ENCODE results near the gene STXBP2.

Gene STXBP2

DNA sequence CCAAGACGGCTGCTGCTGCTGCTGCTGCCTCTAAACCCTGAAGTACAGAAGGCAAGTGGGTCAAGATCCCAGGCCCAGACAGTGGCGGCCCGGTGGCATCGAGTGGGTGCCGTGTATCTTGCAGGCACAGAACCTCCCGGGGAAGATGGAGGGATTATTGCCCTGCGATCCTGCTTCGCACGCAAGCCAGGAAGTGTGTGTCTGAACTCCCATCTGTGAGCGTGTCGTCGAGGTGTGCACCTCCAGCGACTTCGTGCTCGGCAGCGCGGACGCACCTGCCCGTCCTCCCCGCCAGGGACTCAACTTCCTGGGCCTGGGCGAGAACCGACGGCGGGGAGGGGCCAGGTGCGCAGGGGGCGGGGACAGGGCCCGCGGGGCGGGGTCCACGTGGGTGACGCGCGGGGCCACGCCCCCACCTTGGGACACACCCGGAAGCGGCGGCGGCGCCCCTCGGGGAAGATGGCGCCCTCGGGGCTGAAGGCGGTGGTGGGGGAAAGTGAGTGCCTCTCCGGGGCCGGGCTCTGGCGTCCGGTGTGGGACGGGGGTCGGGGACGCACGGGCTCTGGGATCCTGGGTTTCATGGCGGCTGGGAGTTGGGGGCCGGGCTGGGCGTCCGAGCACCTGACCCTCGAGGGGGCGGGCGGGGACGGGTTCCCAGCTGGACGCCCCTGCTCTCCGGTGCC lies at the start of gene STXBP2:
Gene STXBP2, plus strand, starts transcription at position 420 of the 683 bp plus-strand sequence. Its CDS starts 40 bp downstream, at position 460.
- no peak for DNase-seq

GRCh38 chr19:7589822-7590221 lies 47.1 kb upstream of the STXBP2 start:
- no peak for DNase-seq

DNA sequence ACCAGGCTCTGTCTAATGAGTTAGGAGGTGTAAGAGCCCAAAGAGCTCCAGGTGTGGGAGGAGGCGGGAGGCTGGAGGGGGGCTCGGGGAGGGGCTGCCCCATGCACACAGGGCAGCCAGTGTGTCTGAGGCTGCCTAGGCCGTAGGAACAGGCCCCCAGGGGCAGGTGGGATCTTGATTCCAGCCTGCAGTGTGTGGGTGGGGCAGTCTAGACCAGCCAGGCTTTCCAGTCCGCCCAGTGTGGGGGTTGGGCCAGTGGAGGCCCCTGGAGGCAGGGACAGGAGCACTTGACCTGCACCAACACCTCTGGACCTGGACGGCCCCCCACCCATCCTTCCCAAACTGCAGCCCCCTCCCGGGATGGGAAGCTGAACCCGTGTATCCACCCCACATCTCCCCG lies 46.7 kb upstream of the STXBP2 start:
- no peak for DNase-seq

- DNase-seq, result no peak
These were observed 41.3 kb upstream of the STXBP2 start, which contains the start of gene CAMSAP3 for GRCh38 chr19:7595466-7596133. CAMSAP3 (plus strand) TSS chr19:7595863; CDS start chr19:7596003, 140 bp downstream.

DNA sequence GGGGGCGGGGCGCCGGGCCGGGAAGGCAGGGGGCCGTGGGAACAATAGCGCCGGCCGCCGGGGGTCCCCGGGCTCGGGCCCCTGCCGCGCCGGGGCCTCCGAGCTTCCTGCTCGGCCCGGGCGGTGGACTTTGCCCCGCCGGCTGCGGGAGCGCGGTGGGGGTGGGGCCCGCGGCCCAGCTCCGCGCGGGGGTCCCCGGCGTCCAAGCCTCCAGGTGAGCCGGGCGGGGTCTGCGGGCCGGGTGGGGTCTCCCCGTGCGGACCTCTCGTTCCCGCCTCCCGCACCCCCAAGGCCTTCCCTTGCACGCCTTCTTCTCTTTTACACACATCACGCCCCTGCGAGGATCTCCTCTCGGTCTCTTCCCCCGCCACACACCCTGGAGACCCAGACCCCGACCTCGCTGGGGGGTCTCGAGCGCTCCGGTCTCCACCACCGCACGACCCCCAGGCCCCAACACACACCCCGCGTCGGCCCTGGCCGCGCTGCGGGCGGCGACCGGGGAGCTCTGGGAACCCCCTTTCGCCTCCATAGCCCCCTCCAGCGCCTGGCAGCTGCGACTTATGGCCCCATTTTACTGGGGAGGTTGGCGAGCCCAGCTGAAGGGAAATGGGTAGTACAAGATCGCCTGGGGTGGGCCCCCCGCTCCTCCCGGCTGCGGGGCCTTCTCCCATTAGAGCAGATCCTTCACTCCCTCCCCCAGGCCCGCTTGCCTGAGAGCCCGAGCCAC lies 40.5 kb upstream of the STXBP2 start:
- no peak for DNase-seq

- DNase-seq, result no peak
These were observed 39.2 kb upstream of the STXBP2 start for GRCh38 chr19:7597689-7598088.

DNA sequence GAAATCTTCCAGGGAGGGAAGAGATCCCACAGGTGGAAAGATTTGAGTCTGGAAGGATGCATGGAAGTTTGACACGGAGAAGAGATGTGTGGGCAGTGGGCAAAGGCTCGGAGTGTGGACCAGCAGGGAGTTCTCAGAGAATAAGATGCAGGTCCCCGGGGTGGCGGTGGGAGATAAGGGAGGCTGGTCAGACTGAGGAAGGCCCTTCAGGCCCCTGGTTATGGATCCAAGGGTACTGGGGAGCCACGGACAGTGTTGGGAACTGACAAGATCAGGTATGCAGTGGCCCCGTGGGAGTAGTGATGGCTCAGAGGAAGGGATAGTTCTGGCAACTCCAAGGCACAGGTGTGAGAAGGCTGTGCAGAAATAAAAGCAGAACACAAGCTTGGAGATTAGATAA lies 38.7 kb upstream of the STXBP2 start:
- no peak for DNase-seq

GRCh38 chr19:7600721-7601120 lies 36.2 kb upstream of the STXBP2 start:
- DNase-seq, result no peak

DNA sequence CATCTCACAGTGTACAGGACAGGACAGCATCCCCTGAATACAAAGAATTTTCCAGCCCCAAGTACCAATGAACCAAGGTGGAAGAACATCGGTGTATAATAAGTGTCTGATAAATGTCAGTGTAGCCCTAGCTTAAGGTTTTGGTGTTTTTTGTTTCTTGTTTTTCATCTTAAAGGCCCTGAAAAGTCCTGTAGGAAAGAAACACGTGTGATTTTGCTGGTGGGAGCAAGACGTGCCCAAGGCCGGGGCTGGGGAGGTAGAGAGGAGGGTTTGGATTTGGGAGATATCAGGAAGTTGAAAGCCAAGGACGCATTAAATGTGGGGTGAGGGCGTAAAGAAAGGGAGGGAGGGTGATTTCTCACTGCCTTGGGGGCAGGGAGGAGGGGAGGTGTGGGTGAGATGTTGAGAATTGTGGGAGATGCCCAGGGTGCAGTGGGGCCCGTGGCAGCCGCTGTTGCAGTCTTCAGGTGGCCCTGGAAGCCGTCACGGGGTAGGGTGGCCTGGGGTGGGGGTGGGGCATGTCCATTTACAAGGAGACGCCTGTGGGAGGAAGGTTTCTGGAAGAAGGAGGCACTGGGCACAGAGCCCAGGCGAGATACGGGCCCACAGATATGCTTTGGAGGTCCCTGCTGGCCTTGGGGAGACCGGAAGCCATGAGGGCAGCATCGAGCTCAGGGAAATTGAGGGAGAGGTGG lies 34.5 kb upstream of the STXBP2 start:
- DNase-seq, result no peak

DNA sequence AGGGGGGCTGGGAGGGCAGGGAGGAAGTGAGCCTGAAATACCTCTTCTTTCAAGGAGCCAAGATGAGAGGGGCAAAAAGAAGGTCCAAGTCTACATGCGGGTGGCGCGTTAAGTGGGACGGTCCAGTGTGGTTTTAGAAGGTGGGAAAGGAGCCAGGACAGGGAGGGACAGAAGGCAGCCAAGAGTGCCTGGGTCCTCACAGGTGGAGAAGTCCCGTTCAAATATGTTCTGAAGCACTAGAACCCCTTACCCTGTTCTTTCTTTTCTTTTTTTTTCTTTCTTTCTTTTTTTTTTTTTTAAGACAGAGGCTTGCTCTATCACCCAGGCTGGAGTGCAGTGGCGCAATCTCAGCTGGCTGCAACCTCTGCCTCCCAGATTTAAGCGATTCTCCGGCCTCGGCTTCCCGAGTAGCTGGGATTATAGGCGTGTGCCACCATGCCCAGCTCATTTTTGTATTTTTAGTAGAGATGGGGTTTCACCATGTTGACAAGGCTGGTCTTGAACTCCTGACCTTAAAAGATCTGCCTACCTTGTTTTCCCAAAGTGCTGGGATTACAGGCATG lies 33.9 kb upstream of the STXBP2 start:
- DNase-seq, result no peak

GRCh38 chr19:7603919-7604318 lies 33.0 kb upstream of the STXBP2 start:
- no peak for DNase-seq

GRCh38 chr19:7605490-7606222 lies 31.3 kb upstream of the STXBP2 start:
- no peak for DNase-seq

- DNase-seq, result no peak
These were observed 30.6 kb upstream of the STXBP2 start for GRCh38 chr19:7606289-7606688.

- DNase-seq, result no peak
These were observed 29.6 kb upstream of the STXBP2 start for GRCh38 chr19:7607212-7607873.

DNA sequence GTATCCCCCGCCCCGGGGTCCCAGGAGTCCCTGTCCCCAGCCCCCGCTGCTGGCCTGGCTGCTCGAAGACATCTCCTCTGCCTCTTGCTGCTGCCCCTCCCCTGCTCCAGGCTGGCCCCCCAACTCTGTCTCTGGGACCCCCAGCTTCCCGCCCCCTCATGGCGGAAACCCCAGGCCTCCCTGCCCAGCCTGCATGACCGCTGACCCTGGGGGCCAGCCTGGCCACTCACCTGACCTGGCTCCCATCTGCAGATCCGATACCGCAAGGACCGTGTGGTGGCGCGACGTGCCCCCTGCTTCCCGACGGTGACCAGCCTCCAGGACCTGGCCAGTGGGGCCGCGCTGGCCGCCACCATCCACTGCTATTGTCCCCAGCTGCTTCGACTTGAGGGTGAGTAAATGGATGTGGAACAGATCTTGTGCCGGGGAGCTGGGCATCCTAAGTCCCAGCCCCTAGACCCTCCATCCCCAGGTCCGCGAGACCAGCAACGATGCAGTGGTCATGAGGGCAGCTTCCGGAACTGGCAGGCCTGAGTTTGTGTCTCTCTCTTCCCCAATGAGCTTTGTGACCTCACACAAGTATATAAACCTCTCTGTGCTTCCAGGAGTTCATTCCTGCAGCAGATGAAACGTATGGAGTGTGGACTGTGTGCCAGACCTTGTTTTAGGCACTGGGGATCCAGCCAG lies 28.9 kb upstream of the STXBP2 start:
- DNase-seq, result no peak

- no peak for DNase-seq
These were observed 26.2 kb upstream of the STXBP2 start for GRCh38 chr19:7610491-7611240.

DNA sequence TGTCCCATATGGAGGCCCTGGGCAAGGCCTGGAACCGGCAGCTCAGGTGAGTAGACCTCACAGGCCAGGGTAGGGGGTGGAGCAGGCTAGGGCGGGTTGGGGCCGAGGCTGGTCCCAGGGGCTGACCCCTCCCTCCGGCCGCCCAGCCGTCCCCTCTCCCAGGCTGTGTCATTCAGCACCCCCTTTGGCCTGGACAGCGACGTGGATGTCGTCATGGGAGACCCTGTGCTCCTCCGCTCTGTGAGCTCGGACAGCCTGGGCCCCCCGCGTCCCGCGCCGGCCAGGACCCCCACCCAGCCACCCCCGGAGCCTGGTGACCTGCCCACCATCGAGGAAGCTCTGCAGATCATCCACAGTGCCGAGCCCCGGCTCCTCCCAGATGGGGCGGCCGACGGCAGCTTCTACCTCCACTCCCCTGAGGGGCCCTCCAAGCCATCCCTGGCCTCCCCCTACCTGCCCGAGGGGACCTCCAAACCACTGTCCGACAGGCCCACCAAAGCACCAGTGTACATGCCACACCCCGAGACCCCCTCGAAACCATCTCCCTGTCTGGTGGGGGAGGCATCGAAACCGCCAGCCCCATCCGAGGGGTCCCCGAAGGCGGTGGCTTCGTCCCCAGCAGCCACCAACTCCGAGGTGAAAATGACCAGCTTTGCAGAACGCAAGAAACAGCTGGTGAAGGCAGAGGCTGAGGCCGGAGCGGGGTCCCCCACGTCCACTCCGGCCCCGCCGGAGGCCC lies 25.2 kb upstream of the STXBP2 start:
- no peak for DNase-seq

DNA sequence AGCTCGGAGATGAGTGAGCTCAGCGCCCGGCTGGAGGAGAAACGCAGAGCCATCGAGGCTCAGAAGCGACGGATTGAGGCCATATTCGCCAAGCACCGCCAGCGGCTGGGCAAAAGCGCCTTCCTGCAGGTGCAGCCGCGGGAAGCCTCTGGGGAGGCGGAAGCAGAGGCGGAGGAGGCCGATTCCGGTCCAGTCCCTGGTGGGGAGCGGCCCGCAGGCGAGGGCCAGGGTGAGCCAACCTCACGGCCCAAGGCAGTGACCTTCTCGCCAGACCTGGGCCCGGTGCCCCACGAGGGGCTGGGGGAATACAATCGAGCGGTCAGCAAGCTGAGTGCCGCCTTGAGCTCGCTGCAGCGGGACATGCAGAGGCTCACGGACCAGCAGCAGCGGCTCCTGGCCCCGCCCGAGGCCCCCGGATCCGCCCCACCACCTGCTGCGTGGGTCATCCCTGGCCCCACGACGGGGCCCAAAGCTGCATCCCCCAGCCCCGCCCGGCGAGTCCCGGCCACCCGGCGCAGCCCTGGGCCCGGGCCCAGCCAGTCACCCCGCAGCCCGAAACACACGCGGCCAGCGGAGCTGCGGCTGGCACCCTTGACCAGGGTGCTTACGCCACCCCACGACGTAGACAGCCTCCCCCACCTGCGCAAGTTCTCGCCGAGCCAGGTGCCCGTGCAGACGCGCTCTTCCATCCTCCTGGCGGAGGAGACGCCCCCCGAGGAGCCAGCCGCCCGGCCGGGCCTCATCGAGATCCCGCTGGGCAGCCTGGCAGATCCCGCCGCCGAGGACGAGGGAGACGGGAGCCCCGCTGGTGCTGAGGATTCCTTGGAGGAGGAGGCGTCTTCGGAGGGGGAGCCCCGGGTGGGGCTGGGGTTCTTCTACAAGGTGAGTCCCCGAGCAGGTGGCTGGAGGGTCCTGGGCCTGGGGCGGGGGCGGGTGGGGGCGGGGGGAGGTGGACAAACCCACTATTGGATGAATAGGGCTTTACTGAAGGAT lies 24.3 kb upstream of the STXBP2 start:
- DNase-seq, result no peak
